HEK293 (cell line): ENCODE results near the gene CCM2L.

Source experiments
- CTCF ChIP-seq: fragments of 450-650 bp; formaldehyde crosslinking; IDR thresholded peaks from 2 replicates; pipeline ENCODE4 v1.5.1; 2016; ENCODE audit warnings: missing biosample characterization, missing genetic modification characterization
- KLF16 ChIP-seq: fragments of 450-650 bp; formaldehyde crosslinking; IDR thresholded peaks from 2 replicates; pipeline ENCODE4 v1.5.1; 2017; ENCODE audit warnings: missing biosample characterization, missing genetic modification characterization
- PATZ1 ChIP-seq: fragments of 450-650 bp; formaldehyde crosslinking; IDR thresholded peaks from 2 replicates; pipeline ENCODE4 v1.5.1; 2016; ENCODE audit warnings: missing biosample characterization, missing genetic modification characterization
- SP2 ChIP-seq: fragments of 450-650 bp; formaldehyde crosslinking; IDR thresholded peaks from 2 replicates; pipeline ENCODE4 v1.5.1; 2016; ENCODE audit warnings: missing biosample characterization, missing genetic modification characterization
- YY1 ChIP-seq: fragments of 450-650 bp; formaldehyde crosslinking; IDR thresholded peaks from 2 replicates; pipeline ENCODE4 v1.5.1; 2018; ENCODE audit warnings: missing biosample characterization, missing genetic modification characterization
- ZBTB20 ChIP-seq: fragments of 450-650 bp; formaldehyde crosslinking; IDR thresholded peaks from 2 replicates; pipeline ENCODE4 v1.5.1; 2016; ENCODE audit warnings: missing biosample characterization, missing genetic modification characterization
- ZNF10 ChIP-seq: fragments of 450-650 bp; formaldehyde crosslinking; IDR thresholded peaks from 2 replicates; pipeline ENCODE4 v1.5.1; 2017; ENCODE audit warnings: missing biosample characterization, missing genetic modification characterization
- ZNF16 ChIP-seq: fragments of 450-650 bp; formaldehyde crosslinking; IDR thresholded peaks from 2 replicates; pipeline ENCODE4 v1.5.1; 2016; ENCODE audit warnings: low read depth, missing biosample characterization, missing genetic modification characterization
- ZNF18 ChIP-seq: fragments of 450-650 bp; formaldehyde crosslinking; IDR thresholded peaks from 2 replicates; pipeline ENCODE4 v1.5.1; 2016; ENCODE audit warnings: missing biosample characterization, missing genetic modification characterization
- ZNF24 ChIP-seq: fragments of 450-650 bp; formaldehyde crosslinking; IDR thresholded peaks from 2 replicates; pipeline ENCODE4 v1.5.1; 2016; ENCODE audit warnings: missing biosample characterization, missing genetic modification characterization
- ZNF274 ChIP-seq, 2 experiments: fragments of 200-500 bp in 1 of 2; fragments of 450-650 bp in 1 of 2; sonication (Bioruptor generic) in 1 of 2; formaldehyde crosslinking in 1 of 2; IDR thresholded peaks; 2 replicates each; pipeline versions ENCODE4 v1.5.1 to v1.6.1; 2014 to 2016; ENCODE audit warnings: borderline replicate concordance in 1 of 2, inconsistent platforms in 1 of 2, low read length in 1 of 2, missing biosample characterization in 1 of 2, missing genetic modification characterization in 1 of 2
- ZNF561 ChIP-seq: fragments of 450-650 bp; IDR thresholded peaks from 2 replicates; pipeline ENCODE4 v1.5.1; 2018; ENCODE audit warnings: missing biosample characterization, missing genetic modification characterization, borderline replicate concordance

GRCh38 chr20:32071395-32072167 lies 61.3 kb downstream of the CCM2L start:
- TF ChIP-seq CTCF (no peak), ZNF18 (no peak), SP2 (no peak), ZNF274 (IDR thresholded peaks at IDR 0.05; ENCODE audit: low read length) (no peak), ZNF274 (tag by site-specific recombination; IDR thresholded peaks at IDR 0.05; ENCODE audit: borderline replicate concordance) (no peak), ZNF10 (tag by site-specific recombination) (no peak), KLF16 (tag by site-specific recombination) (no peak), ZNF16 (no peak), ZNF24 (tag by site-specific recombination) (no peak), PATZ1 (no peak), ZBTB20 (tag by site-specific recombination) (no peak), ZNF561 (no peak), YY1 (tag by site-specific recombination) (no peak)
